BJ (cell line): ENCODE results near the gene IKZF2. TPM values are rescaled to one million over a fixed set of nuclear protein-coding genes. Genes with fewer than 3 reads are reported as not detected.

Experiments
- CTCF ChIA-PET: fragments of 350-600 bp; formaldehyde crosslinking; extraction: SDS; loops from one replicate; lab custom pipeline; 2021; ENCODE audit warnings: antibody characterized with exemption, inconsistent platforms; lab: Yijun Ruan, JAX
- POLR2A ChIA-PET: fragments of 300-600 bp; sonication (Branson Sonifier 250); formaldehyde crosslinking; extraction: SDS; loops from one replicate; lab custom pipeline; 2021; ENCODE audit warnings: antibody characterized with exemption; lab: Charles Lee
- DNase-seq: peaks from one replicate; pipeline ENCODE4 v3.0.0-alpha.2; 2011; ENCODE audit warnings: low read depth
- H3K27me3 ChIP-seq: 2 replicates; pipeline ENCODE4 v1.6.0; 2011; ENCODE audit warnings: low read length; ENCODE audit not compliant: control insufficient read depth, insufficient read depth
- H3K36me3 ChIP-seq: 2 replicates; pipeline ENCODE4 v1.5.1; 2011; ENCODE audit warnings: low read length; ENCODE audit not compliant: control insufficient read depth, insufficient read depth
- H3K4me3 ChIP-seq: 2 replicates; pipeline ENCODE4 v1.5.1; 2011; ENCODE audit warnings: low read depth, mild to moderate bottlenecking, control low read depth, low read length
- CTCF ChIP-seq: IDR thresholded peaks from 2 replicates; pipeline ENCODE4 v1.5.1; 2011; ENCODE audit warnings: low read depth, mild to moderate bottlenecking, control low read depth, inconsistent platforms, low read length, moderate library complexity; ENCODE audit not compliant: insufficient read depth
- polyA plus RNA-seq: library from polyadenylated mRNA; depleted of rRNA; stranded (reverse); fragments of >200 nt; gene quantifications from 2 replicates; pipeline ENCODE4 v1.2.3, GENCODE V29; 2011

The IKZF2 gene
- polyA plus RNA-seq, 1 experiment: 2.4 TPM

GRCh38 chr2:212998626-212999359 lies 152.6 kb downstream of the IKZF2 start:
- ChIA-PET CTCF (interaction anchor here (0.9 kb wide), 1 partner anchor 11 kb away, joined by 3 read pairs; no protein-coding TSS in a partner anchor), POLR2A (no interaction called here)
- no peak for DNase-seq
- Histone ChIP-seq H3K27me3 (no peaks in the 10 kb centered on the region), H3K36me3 (no peaks in the 10 kb centered on the region), H3K4me3 (no peak overlapping the region)
- TF ChIP-seq CTCF: no peak

- DNase-seq: no peak
- Histone ChIP-seq H3K36me3 (no peaks in the 10 kb centered on the region), H3K27me3 (no peaks in the 10 kb centered on the region), H3K4me3 (no peak overlapping the region)
- no peak for TF ChIP-seq CTCF
- CTCF ChIA-PET: interaction anchor here (1.0 kb wide), 1 partner anchor 13 kb away, joined by 3 read pairs; no protein-coding TSS in a partner anchor
- POLR2A ChIA-PET: no interaction called here
These were observed 153.8 kb downstream of the IKZF2 start for GRCh38 chr2:212997526-212998020.

- no peaks in the 10 kb centered on the region for H3K36me3 ChIP-seq
- no peaks in the 10 kb centered on the region for H3K27me3 ChIP-seq
- no peak for TF ChIP-seq CTCF
- ChIA-PET CTCF (interaction anchor here (0.6 to 1.4 kb wide), 2 partner anchors 16 to 1821 kb away, joined by 3 read pairs; no protein-coding TSS in a partner anchor), POLR2A (interaction anchor here (0.6 kb wide), 1 partner anchor 1813 kb away, joined by 16 read pairs; the partner anchor contains the start of gene BARD1)
- no peak for DNase-seq
- no peak overlapping the region for H3K4me3 ChIP-seq
These were observed 155.5 kb downstream of the IKZF2 start for GRCh38 chr2:212995920-212996319.

- no peak for TF ChIP-seq CTCF
- POLR2A ChIA-PET: no interaction called here
- Histone ChIP-seq H3K4me3 (no peak overlapping the region), H3K27me3 (no peaks in the 10 kb centered on the region), H3K36me3 (no peaks in the 10 kb centered on the region)
- DNase-seq: no peak
- CTCF ChIA-PET: interaction anchor here (1.4 kb wide), 1 partner anchor 15 kb away, joined by 3 read pairs; no protein-coding TSS in a partner anchor
These were observed 156.4 kb downstream of the IKZF2 start for GRCh38 chr2:212994976-212995375.

GRCh38 chr2:212991120-212991519 lies 160.3 kb downstream of the IKZF2 start:
- ChIA-PET POLR2A (no interaction called here), CTCF (interaction anchor here (0.8 kb wide), 1 partner anchor 21 kb away, joined by 4 read pairs; no protein-coding TSS in a partner anchor)
- no peaks in the 10 kb centered on the region for H3K36me3 ChIP-seq
- DNase-seq: no peak
- no peak for TF ChIP-seq CTCF
- no peaks in the 10 kb centered on the region for H3K27me3 ChIP-seq
- H3K4me3 ChIP-seq: no peak overlapping the region
